ENCODE measurements around the gene KIAA1549.

KIAA1549 gene

DNA sequence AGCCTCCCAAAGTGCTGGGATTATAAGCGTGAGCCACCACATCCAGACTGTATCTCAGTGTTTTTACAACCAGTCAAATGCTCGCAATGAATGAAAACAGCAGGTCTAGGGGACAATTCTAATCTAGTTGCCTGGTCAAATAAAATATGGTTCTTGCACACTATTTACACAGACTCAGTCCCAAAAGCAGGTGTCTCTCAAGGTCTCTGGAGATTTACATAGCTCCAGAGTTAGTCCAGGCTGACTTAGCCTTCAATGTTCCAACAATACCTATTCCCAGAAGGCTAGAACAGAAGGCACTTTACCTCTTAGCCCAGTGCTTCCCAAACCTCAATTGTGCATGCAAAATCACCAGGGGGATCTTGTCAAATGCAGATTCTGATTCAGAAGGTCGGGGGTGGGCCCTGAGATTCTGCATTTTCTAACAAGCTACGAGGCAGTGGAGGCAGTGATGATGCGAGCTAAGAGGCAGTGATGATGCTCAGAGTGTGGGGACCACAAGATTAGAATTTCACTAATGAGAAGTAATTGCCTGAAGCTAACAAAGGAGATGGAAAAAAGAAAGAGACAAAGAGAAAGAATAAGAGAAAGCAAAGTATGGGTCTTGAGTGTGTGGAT lies 6.4 kb downstream of the KIAA1549 start:
- no peak for DNase-seq

- DNase-seq = no peak
These were observed 7.1 kb downstream of the KIAA1549 start for GRCh38 chr7:138974103-138974502.

- DNase-seq = no peak
These were observed 10.2 kb downstream of the KIAA1549 start for GRCh38 chr7:138970952-138971351.

GRCh38 chr7:138970446-138970845 lies 10.7 kb downstream of the KIAA1549 start:
- DNase-seq = no peak

DNA sequence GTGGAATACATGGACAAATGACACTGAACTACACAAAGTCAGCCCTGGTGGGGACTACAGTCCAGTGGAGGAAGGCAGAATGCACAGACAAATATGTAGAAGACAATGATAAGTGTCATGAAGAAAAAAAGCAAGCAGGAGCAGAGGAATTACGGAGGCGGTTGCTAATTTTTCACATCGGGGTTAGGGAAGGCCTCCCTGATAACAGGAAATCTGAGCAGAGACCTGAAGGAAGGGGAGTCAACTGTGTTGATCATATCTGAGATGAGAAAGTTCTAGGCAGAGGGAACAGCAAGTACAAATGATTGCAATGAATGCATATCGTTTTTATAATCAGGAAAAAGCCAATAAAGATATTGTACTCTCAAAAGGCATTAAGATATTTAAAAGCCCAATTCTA lies 14.0 kb downstream of the KIAA1549 start:
- no peak for DNase-seq

DNA sequence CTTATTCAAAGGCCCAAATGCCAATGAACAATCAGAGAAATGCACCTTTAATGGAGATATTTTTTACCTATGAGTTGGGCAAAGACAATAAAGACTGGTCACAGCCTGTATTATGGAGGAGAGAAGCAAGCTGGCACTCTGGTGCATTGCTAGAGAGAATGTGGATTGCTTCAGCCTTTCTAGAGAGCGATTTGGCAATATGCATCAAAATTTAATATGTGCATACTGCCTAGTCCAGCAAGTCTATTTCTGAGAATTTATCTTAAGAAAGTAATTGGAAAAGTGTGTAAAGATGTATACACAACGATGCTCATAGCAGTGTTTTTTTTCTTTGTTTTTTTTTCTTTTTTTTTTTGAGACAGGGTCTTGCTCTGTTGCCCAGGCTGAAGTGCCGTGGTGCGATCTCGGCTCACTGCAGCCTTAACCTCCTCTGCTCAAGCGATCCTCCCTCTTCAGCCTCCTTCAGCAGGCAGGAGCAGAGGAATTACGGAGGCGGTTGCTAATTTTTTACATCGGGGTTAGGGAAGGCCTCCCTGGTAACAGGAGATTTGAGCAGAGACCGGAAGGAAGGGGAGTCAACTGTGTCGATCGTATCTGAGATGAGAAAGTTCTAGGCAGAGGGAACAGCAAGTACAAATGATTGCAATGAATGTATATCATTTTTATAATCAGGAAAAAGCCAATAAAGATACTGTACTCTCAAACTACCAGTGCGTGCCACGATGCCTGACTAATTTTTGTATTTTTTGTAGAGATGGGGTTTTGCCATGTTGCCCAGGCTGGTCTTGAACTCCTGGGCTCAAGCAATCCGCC lies 16.4 kb downstream of the KIAA1549 start:
- DNase-seq = no peak

DNA sequence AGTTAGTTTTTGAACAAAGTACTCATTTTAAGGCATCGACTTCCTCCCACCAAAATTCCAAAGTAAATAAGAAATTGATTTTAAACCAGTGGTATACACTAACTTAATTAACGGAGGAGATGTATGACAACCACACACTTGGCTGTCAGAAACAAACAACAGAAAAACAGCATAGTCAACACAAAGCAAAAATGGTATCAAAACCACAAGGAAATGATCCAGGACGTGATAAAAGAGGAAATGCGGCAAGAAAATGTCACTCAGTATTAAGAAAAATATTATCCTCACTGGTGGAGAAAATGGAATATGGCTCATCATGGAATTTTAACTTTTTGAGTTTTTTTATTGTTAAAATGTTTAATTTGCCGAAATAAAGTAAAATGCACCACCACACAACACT lies 17.5 kb downstream of the KIAA1549 start:
- no peak for DNase-seq

DNA sequence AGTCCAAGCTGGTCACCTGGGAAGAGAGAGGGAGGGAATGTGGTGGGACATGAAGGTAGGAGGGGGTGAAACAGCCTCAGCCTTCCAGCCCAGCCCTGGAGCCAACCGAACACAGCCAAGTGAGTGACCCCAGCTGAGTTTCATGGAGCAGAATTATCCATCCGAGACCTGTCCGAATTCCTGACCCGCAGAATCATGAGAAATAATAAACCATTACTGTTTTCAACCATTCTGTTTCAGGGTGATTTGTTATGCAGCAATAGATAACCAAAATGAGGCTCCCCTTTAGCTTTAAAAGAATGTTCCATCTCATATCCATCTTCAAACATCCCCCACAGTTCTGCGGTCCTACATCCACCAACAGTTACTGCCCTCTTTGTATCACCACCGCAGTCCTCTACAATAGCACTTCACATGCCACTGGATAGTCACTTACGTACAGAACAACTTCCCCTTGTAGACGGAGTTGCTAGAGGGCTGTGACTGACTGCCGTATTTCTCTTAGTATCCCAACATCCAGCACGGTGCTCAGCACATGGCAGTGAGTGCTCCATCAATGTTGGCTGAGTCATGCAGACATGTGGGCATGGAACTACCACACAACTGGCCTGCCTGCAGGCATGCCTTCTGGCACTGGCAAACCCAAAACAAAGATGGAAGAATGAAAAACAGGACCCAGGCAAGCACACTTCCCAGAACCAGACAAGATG lies 18.5 kb downstream of the KIAA1549 start:
- no peak for DNase-seq

DNA sequence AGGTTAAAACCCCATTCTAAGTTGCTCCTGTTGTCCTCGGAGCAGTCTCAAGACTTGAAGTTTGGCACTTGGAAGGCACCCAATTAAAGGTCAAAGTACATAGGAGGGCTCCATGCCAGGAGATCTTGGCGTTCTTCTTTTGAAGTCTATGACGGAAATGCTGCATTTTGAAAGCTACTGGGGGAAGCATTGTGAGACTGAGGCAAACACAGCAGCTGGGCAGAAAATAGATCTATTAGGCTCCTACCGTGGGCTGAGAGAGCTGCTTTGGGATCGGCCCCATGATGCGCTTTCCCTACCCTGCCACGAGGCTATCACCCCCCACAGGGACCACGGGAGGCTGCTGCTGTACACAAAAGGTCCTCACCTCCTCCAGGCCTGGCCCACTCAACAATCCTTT lies 20.0 kb downstream of the KIAA1549 start:
- DNase-seq = no peak

DNA sequence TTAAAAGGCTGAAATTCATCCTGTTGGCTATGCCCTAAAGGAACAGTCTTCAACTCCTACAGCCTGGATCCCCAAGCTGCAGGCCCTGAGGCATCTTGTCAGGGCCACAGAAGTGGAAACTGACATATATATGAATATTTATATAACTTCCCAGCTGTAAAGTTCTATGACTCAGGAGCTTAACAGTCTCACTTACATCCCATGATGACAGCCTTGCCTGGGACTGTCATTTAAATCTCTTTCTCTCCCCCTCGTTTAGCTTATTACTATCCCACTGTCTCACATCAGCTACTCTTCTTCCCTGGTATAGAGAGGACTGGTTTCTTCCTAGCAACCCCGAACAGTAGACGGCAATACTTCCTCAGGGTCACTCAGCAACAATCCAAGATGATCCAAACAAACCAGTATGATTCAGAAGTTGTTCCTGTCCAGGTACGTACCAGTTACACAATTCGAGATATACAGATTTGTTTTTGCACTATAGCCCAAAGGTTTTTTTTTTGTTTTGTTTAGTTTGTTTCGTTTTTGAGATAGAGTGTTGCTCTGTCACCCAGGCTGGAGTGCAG lies 22.7 kb downstream of the KIAA1549 start:
- DNase-seq = no peak

DNA sequence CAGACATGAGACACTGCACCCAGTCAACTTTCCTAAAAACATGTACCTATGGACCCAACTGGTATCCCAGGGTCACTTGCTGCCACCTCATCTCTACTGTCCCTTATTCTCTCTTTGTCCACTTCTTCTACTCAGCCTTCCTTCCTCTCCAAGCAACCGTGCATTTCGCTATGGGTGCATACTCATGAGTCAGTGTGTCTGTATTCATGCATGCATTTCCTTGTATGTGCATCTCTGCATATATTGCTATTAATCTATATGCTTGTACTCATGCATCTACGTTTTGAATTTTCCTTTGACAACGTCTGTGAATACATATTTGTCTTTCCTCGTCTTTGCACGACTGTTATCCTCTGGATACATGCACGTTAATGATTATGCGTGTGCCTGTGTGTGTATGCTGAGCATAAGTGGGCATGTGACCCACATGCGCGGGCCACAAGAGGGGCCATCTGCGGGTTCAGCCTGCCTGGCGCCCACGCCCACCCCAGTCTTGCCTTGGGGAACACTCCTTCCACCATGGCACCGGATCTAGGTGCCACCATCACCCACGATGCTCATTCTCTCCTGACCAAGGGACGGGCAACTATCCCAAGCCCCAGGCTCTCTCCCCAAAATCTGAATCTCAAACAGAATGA lies 23.3 kb downstream of the KIAA1549 start:
- DNase-seq = no peak

GRCh38 chr7:138957217-138957616 lies 24.0 kb downstream of the KIAA1549 start:
- no peak for DNase-seq

GRCh38 chr7:138954545-138955475 lies 26.4 kb downstream of the KIAA1549 start:
- DNase-seq = no peak

GRCh38 chr7:138952791-138953190 lies 28.4 kb downstream of the KIAA1549 start:
- no peak for DNase-seq

GRCh38 chr7:138951953-138952352 lies 29.2 kb downstream of the KIAA1549 start:
- no peak for DNase-seq

GRCh38 chr7:138949421-138950088 lies 31.6 kb downstream of the KIAA1549 start:
- no peak for DNase-seq

DNA sequence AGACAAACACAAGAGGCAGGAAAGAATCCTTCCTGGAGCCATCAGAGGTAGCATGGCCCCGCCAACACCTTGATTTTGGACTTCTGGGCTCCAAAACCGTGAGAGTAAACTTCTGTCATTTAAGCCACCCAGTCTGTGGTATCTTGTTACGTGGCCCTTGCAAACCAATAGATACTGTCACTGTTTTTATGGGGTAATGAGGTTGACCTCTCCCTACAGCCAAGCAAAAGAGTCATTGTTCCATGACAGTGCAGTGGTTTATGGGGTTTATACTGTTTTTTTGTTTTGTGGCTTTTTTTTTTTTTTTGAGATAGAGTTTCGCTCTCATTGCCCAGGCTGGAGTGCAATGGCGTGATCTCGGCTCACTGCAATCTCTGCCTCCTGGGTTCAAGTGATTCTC lies 32.8 kb downstream of the KIAA1549 start:
- DNase-seq = no peak

DNA sequence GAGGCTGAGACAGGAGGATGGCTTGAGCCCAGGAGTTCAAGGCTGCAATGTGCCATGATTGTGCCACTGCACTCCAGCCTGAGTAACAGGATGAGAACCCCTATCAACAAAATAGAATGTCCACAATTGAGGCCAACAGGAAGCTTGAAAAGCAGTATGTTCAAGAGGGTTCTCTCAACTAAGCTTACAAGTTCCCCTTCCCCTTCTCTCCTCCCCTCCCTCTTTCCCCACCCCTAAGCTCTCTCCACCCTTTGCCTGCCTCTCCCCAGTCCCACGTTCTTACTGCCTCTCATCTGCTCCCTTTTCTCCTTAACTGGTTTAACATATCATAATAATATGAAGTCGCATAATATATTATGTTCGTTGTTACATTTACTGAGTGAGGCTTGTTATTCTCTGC lies 35.4 kb downstream of the KIAA1549 start:
- no peak for DNase-seq

DNA sequence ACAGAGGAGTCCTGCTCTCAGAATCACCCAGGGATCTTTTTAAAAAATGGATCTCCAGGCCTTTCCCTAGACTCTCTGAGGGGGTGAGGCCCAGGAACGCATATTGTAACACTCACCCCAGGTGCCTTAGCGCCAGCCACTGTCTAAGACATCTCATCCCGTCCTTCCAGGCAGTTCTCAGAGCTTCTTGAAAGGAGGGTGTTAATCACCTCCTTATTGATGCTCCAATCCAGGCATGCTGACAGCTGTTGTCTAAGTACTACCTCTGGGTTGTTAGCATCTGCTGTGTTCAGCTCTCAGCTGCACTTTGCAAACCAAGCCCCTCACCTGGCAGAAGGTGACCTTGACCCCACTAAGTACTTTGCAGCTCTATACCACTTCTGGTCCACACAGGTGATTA lies 36.0 kb downstream of the KIAA1549 start:
- DNase-seq = no peak

- DNase-seq = no peak
These were observed 36.6 kb downstream of the KIAA1549 start for GRCh38 chr7:138944592-138944991.

DNA sequence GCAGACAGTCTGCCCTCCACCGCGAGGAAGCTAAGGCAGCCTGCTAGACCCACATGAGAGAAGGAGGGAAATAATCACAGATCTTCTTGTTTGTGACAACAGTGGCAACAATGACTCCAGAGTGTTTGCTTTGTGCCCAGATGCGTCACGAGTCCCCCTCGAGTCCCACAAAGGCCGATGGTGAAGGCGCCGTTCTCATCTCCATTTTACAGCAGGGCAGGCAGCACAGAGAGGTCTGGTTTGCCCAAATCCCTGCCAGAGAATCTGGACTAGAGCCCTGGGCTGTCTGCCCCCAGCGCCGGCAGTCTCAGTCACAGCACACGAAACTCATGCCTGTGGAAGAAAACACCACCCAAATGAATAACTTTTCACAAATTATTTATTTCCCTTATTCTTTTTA lies 38.1 kb downstream of the KIAA1549 start:
- no peak for DNase-seq

All from fibroblast of skin of scalp (primary cell).